ENCODE data around the gene CNIH3.

Gene CNIH3

DNA sequence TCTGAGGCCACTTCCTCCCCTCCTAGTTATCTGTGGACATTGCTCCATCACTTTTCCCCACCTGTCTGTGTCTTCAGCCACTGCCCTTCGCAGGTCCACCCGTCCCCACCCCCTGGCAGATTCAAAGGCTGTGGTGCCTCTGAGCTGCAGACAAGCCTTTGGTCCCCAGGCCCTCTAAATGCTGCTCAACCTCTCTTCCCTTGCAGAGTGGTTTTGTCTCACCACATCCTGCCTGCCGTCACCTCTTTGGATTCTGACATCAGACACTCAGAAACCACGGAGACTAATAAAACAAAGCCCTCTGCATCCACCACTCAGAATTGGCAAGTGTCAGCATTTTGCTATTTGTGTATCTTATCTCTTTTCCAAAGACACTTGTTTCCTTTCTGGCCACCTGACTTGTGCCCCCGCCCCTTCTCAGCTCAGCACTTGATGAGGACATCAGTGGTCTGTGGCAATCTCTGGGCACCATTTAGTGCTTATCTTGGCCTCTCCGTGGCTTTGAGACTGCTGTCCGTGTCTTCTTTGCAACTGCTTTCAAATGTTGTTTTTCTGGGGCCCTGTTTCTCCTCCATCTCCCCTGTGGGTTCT is 7.7 kb downstream of the CNIH3 start:
- Histone ChIP-seq H3K27me3 (ENCODE audit: control insufficient read depth in 1 of 2, insufficient read depth in 2 of 2, low read length in 2 of 2) (peaks cover 7 to 12% of the 10 kb centered on the region in 2 donors), H3K9ac (ENCODE audit: low read depth in 1 of 2, low read length in 2 of 2) (peak overlapping the region in 1 of 2 donors; percentile 25), H3K4me3 (ENCODE audit: low read depth in 1 of 2, low read length in 2 of 2) (no peak overlapping the region), H3K9me3 (ENCODE audit: control insufficient read depth in 1 of 2, low read length in 2 of 2) (no peaks in the 10 kb centered on the region), H3K27ac (ENCODE audit: low read depth, low read length) (no peak overlapping the region), H3K4me1 (ENCODE audit: control insufficient read depth in 1 of 2, insufficient read depth in 2 of 2, low read length in 2 of 2) (peaks cover 0 to 17% of the 10 kb centered on the region in 2 donors), H3K36me3 (ENCODE audit: control insufficient read depth in 1 of 2, insufficient read depth in 2 of 2, low read length in 2 of 2) (no peaks in the 10 kb centered on the region)

DNA sequence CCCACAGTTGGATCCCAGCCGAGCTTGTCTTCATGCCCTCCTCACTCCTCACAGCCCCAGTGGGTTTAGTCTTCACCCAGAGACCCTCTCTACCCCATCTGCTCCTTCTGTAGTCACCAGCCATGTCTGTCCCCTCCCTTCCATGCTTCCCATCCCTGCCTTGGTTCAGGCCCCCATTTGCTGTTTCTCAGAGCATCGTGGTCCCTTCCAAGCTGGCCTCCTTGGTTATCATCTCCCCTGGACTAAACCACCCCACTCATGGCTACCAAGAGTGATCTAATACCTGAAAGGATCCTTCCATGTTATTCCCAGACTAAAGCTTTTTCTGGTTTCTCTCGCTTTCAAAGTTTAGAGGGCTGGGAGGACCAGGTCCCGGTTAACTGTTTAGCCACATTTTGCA is 8.3 kb downstream of the CNIH3 start:
- H3K9ac ChIP-seq (ENCODE audit: low read depth in 1 of 2, low read length in 2 of 2), result peak overlapping the region in 1 of 2 donors; percentile 25
- no peaks in the 10 kb centered on the region for H3K36me3 ChIP-seq (ENCODE audit: control insufficient read depth in 1 of 2, insufficient read depth in 2 of 2, low read length in 2 of 2)
- no peaks in the 10 kb centered on the region for H3K9me3 ChIP-seq (ENCODE audit: control insufficient read depth in 1 of 2, low read length in 2 of 2)

DNA sequence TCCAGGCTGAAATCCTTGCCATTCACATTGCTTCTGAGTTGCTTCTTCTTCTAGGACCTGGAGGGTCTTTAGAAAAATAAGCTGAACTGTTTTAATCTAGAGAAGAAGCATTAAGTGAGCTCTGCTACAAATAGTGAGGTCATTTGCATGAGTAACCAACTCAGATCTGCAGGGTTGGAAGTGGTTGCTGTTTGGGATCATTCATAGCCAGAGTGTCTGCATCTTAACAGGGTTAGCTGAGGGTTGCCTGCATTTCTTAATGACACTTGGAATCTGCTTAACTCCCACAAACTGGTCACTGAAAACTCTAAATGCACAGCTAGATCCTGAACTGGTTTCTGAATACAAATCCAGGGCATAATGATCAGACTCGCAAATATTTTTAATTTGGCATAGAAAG is 9.9 kb downstream of the CNIH3 start:
- Histone ChIP-seq H3K4me3 (ENCODE audit: low read depth in 1 of 2, low read length in 2 of 2) (no peak overlapping the region), H3K9me3 (ENCODE audit: control insufficient read depth in 1 of 2, low read length in 2 of 2) (no peaks in the 10 kb centered on the region), H3K9ac (ENCODE audit: low read depth in 1 of 2, low read length in 2 of 2) (no peak overlapping the region), H3K36me3 (ENCODE audit: control insufficient read depth in 1 of 2, insufficient read depth in 2 of 2, low read length in 2 of 2) (no peaks in the 10 kb centered on the region), H3K4me1 (ENCODE audit: control insufficient read depth in 1 of 2, insufficient read depth in 2 of 2, low read length in 2 of 2) (peaks cover 0 to 17% of the 10 kb centered on the region in 2 donors), H3K27ac (ENCODE audit: low read depth, low read length) (no peak overlapping the region), H3K27me3 (ENCODE audit: control insufficient read depth in 1 of 2, insufficient read depth in 2 of 2, low read length in 2 of 2) (peaks cover 0 to 3% of the 10 kb centered on the region in 2 donors)

More for the DNA sequence above, 8.3 kb downstream of the CNIH3 start:
- no peak overlapping the region for H3K27ac ChIP-seq (ENCODE audit: low read depth, low read length)
- H3K4me1 ChIP-seq (ENCODE audit: control insufficient read depth in 1 of 2, insufficient read depth in 2 of 2, low read length in 2 of 2), result peaks cover 0 to 17% of the 10 kb centered on the region in 2 donors
- peaks cover 6 to 7% of the 10 kb centered on the region in 2 donors for H3K27me3 ChIP-seq (ENCODE audit: control insufficient read depth in 1 of 2, insufficient read depth in 2 of 2, low read length in 2 of 2)
- H3K4me3 ChIP-seq (ENCODE audit: low read depth in 1 of 2, low read length in 2 of 2), result no peak overlapping the region

DNA sequence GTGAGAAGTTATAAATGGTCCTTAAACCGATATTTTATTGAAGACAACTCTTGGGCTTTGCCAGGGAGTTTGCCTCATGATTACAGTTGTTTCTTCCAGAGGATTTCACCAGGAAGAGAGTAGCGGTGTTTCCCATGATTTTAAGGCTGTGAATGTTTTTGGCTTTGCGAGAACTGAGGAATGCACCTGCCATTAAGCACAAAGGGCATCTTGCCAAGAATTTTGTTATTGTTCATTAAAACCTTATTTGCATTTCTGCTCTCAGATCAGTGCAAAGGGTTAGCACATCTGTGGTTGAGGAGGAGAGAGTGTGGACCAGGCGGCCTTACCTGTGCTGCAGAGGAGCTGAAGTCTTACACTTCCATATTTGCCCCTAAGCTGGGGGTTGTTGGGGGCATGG is 13.8 kb downstream of the CNIH3 start:
- Histone ChIP-seq H3K9ac (ENCODE audit: low read depth in 1 of 2, low read length in 2 of 2) (no peak overlapping the region), H3K4me3 (ENCODE audit: low read depth in 1 of 2, low read length in 2 of 2) (no peak overlapping the region), H3K36me3 (ENCODE audit: control insufficient read depth in 1 of 2, insufficient read depth in 2 of 2, low read length in 2 of 2) (no peaks in the 10 kb centered on the region), H3K4me1 (ENCODE audit: control insufficient read depth in 1 of 2, insufficient read depth in 2 of 2, low read length in 2 of 2) (no peaks in the 10 kb centered on the region), H3K27ac (ENCODE audit: low read depth, low read length) (no peak overlapping the region), H3K9me3 (ENCODE audit: control insufficient read depth in 1 of 2, low read length in 2 of 2) (no peaks in the 10 kb centered on the region), H3K27me3 (ENCODE audit: control insufficient read depth in 1 of 2, insufficient read depth in 2 of 2, low read length in 2 of 2) (no peaks in the 10 kb centered on the region)

DNA sequence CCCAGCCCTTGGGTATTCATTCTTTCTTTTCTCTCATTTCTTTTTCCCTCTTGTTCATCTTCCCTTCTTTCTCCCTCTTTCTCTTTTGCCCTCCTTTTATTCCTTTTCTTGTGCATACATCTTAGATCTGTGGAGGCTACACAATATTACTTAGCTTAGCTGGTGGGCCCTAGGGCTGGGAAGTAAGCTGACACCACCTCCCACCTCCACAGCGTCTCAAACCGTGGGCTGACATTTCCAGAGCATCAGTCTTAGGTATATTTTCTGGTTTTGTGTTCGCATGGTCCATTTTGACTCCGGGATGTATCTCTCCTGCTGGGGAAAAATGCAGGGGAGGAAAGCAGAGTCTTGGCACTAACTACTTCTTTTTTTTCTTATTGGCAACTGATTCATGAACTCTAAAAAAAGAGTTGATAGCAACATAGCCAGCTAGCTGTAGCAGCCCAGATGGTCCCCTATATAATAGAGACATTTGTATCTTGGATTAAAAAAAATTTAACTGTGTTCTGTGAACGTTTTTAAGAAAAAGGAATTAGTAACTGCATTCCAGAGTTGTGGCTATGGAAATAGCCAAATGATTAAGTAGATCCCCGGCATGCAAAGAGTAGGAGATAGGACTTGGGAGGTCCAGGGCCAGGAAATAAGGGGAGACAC is 15.5 kb downstream of the CNIH3 start:
- Histone ChIP-seq H3K4me1 (ENCODE audit: control insufficient read depth in 1 of 2, insufficient read depth in 2 of 2, low read length in 2 of 2) (no peaks in the 10 kb centered on the region), H3K9me3 (ENCODE audit: control insufficient read depth in 1 of 2, low read length in 2 of 2) (no peaks in the 10 kb centered on the region), H3K4me3 (ENCODE audit: low read depth in 1 of 2, low read length in 2 of 2) (no peak overlapping the region), H3K36me3 (ENCODE audit: control insufficient read depth in 1 of 2, insufficient read depth in 2 of 2, low read length in 2 of 2) (no peaks in the 10 kb centered on the region), H3K27me3 (ENCODE audit: control insufficient read depth in 1 of 2, insufficient read depth in 2 of 2, low read length in 2 of 2) (no peaks in the 10 kb centered on the region), H3K9ac (ENCODE audit: low read depth in 1 of 2, low read length in 2 of 2) (no peak overlapping the region), H3K27ac (ENCODE audit: low read depth, low read length) (no peak overlapping the region)

DNA sequence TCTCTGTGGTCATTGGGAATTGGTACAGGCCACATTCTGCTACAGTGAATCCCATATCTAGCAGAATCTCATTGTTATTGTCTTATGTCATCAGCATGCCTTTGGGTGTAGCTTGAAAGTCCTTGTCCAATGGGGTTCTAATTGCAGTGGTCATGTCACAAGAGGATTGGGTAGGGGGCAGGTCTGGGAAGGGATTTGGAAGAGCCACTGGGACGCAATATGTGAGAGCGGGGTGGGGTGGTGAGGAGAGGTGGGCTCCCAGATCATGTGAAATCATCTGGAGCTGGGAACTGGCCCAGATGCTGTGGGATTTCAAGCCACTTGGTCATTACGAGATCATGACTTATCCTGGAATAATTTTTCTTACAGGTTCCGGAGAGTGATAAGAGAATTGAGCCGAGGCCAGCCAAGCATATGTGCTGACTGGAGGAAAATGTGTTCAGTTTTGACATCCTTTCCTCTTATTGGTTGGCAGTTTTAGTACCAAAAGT is 16.3 kb downstream of the CNIH3 start:
- Histone ChIP-seq H3K27me3 (ENCODE audit: control insufficient read depth in 1 of 2, insufficient read depth in 2 of 2, low read length in 2 of 2) (no peaks in the 10 kb centered on the region), H3K4me1 (ENCODE audit: control insufficient read depth in 1 of 2, insufficient read depth in 2 of 2, low read length in 2 of 2) (no peaks in the 10 kb centered on the region), H3K27ac (ENCODE audit: low read depth, low read length) (no peak overlapping the region), H3K36me3 (ENCODE audit: control insufficient read depth in 1 of 2, insufficient read depth in 2 of 2, low read length in 2 of 2) (no peaks in the 10 kb centered on the region), H3K9me3 (ENCODE audit: control insufficient read depth in 1 of 2, low read length in 2 of 2) (no peaks in the 10 kb centered on the region), H3K4me3 (ENCODE audit: low read depth in 1 of 2, low read length in 2 of 2) (no peak overlapping the region), H3K9ac (ENCODE audit: low read depth in 1 of 2, low read length in 2 of 2) (no peak overlapping the region)

DNA sequence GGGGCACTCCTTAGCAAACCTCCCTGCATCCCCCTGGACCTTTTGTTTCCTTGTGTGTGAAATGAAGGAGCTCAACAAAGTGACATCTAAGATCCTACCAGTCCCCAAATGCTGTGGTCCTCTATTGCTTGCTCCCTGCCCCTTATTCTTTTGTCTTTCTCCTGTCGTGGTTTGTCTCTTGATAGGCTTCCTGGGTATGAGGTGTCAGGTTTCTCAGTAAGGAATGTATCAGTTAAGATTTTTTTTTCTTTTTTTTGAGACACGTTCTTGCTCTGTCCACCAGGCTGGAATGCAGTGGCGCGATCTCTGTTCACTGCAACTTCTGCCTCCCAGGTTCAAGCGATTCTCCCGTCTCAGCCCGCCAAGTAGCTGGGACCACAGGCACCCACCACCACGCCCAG is 16.8 kb downstream of the CNIH3 start:
- no peaks in the 10 kb centered on the region for H3K27me3 ChIP-seq (ENCODE audit: control insufficient read depth in 1 of 2, insufficient read depth in 2 of 2, low read length in 2 of 2)
- H3K9me3 ChIP-seq (ENCODE audit: control insufficient read depth in 1 of 2, low read length in 2 of 2), result no peaks in the 10 kb centered on the region
- no peak overlapping the region for H3K9ac ChIP-seq (ENCODE audit: low read depth in 1 of 2, low read length in 2 of 2)
- no peak overlapping the region for H3K4me3 ChIP-seq (ENCODE audit: low read depth in 1 of 2, low read length in 2 of 2)
- no peaks in the 10 kb centered on the region for H3K36me3 ChIP-seq (ENCODE audit: control insufficient read depth in 1 of 2, insufficient read depth in 2 of 2, low read length in 2 of 2)
- H3K4me1 ChIP-seq (ENCODE audit: control insufficient read depth in 1 of 2, insufficient read depth in 2 of 2, low read length in 2 of 2), result no peaks in the 10 kb centered on the region
- H3K27ac ChIP-seq (ENCODE audit: low read depth, low read length), result no peak overlapping the region

DNA sequence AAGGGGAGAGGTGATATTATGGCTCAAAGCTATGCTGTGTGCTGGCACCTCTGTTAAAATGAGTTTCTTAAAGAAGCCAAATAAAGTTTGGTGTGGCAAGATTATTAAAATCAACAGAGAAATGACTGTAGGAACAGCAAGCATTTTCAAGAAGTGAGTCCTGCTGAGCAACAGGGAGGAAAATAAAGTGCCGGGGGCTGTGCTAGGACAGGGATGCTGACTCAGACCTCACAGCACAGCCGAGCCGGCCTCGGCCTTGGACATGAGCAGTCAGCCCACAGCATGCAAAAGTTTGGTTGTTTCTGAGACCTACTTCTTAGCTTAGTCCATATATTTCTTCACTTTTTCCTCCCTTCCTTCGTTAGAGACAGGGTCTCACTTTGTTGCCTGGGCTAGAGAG is 19.2 kb downstream of the CNIH3 start:
- H3K9ac ChIP-seq (ENCODE audit: low read depth in 1 of 2, low read length in 2 of 2), result no peak overlapping the region
- H3K4me1 ChIP-seq (ENCODE audit: control insufficient read depth in 1 of 2, insufficient read depth in 2 of 2, low read length in 2 of 2), result no peaks in the 10 kb centered on the region
- H3K27ac ChIP-seq (ENCODE audit: low read depth, low read length), result no peak overlapping the region
- H3K4me3 ChIP-seq (ENCODE audit: low read depth in 1 of 2, low read length in 2 of 2), result no peak overlapping the region
- H3K27me3 ChIP-seq (ENCODE audit: control insufficient read depth in 1 of 2, insufficient read depth in 2 of 2, low read length in 2 of 2), result peaks cover 0 to 4% of the 10 kb centered on the region in 2 donors
- no peaks in the 10 kb centered on the region for H3K36me3 ChIP-seq (ENCODE audit: control insufficient read depth in 1 of 2, insufficient read depth in 2 of 2, low read length in 2 of 2)
- H3K9me3 ChIP-seq (ENCODE audit: control insufficient read depth in 1 of 2, low read length in 2 of 2), result no peaks in the 10 kb centered on the region

DNA sequence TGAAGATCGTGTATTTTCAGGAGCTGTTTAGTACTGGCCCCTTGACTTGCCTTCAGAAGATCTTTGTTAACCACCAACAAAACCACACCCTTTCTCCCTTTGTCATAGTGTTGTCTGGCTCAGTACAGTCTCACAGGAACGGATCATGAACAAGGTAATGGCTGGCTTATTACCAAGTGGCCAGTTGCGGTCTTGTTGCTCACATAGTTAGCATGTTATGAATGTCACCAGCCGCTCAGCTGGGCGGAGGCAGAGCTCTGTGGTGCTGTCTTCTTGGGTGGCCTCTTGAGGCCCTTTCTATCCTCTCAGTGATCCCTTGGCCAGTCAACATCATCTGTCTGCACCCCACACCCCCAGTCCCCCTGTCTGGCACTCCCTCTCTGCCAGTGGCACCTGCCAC is 21.4 kb downstream of the CNIH3 start:
- Histone ChIP-seq H3K4me3 (ENCODE audit: low read depth in 1 of 2, low read length in 2 of 2) (no peak overlapping the region), H3K4me1 (ENCODE audit: control insufficient read depth in 1 of 2, insufficient read depth in 2 of 2, low read length in 2 of 2) (no peaks in the 10 kb centered on the region), H3K27ac (ENCODE audit: low read depth, low read length) (no peak overlapping the region), H3K27me3 (ENCODE audit: control insufficient read depth in 1 of 2, insufficient read depth in 2 of 2, low read length in 2 of 2) (peaks cover 0 to 4% of the 10 kb centered on the region in 2 donors), H3K9ac (ENCODE audit: low read depth in 1 of 2, low read length in 2 of 2) (no peak overlapping the region), H3K9me3 (ENCODE audit: control insufficient read depth in 1 of 2, low read length in 2 of 2) (no peaks in the 10 kb centered on the region), H3K36me3 (ENCODE audit: control insufficient read depth in 1 of 2, insufficient read depth in 2 of 2, low read length in 2 of 2) (no peaks in the 10 kb centered on the region)

DNA sequence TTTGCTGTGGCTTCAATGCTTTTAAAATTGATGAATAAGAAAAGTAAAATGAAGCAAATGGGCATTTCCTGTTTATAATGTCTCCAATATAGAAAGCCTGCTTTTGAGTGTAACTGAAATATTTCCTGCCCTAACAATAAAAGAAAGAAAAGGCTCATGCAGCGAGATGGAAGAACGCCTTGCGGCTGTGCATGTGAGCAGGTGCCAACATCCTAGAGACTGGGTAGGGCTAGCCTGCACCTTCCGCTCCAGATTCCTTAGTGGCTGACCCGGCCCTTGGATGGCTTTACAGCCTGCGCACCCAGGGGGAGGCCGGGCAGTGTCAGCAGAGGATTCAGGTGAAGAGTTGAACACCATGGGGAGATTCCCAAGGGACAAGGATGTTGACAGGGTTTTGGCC is 21.8 kb downstream of the CNIH3 start:
- Histone ChIP-seq H3K9ac (ENCODE audit: low read depth in 1 of 2, low read length in 2 of 2) (no peak overlapping the region), H3K4me3 (ENCODE audit: low read depth in 1 of 2, low read length in 2 of 2) (no peak overlapping the region), H3K27me3 (ENCODE audit: control insufficient read depth in 1 of 2, insufficient read depth in 2 of 2, low read length in 2 of 2) (peaks cover 0 to 4% of the 10 kb centered on the region in 2 donors), H3K27ac (ENCODE audit: low read depth, low read length) (no peak overlapping the region), H3K36me3 (ENCODE audit: control insufficient read depth in 1 of 2, insufficient read depth in 2 of 2, low read length in 2 of 2) (no peaks in the 10 kb centered on the region), H3K9me3 (ENCODE audit: control insufficient read depth in 1 of 2, low read length in 2 of 2) (no peaks in the 10 kb centered on the region), H3K4me1 (ENCODE audit: control insufficient read depth in 1 of 2, insufficient read depth in 2 of 2, low read length in 2 of 2) (no peaks in the 10 kb centered on the region)
